ENCODE measurements around the gene DMD. TPM values are rescaled to one million over a fixed set of nuclear protein-coding genes. Genes with fewer than 3 reads are reported as not detected.
A peak's percentile ranks its signal among the peaks of the same experiment; 100 is the strongest.

The DMD gene
- total RNA-seq, 1 donor from 2014 or later: 23.9 TPM

GRCh38 chrX:32010212-32010611 lies 1201.1 kb downstream of the DMD start:
- TF ChIP-seq, protein P1, sequence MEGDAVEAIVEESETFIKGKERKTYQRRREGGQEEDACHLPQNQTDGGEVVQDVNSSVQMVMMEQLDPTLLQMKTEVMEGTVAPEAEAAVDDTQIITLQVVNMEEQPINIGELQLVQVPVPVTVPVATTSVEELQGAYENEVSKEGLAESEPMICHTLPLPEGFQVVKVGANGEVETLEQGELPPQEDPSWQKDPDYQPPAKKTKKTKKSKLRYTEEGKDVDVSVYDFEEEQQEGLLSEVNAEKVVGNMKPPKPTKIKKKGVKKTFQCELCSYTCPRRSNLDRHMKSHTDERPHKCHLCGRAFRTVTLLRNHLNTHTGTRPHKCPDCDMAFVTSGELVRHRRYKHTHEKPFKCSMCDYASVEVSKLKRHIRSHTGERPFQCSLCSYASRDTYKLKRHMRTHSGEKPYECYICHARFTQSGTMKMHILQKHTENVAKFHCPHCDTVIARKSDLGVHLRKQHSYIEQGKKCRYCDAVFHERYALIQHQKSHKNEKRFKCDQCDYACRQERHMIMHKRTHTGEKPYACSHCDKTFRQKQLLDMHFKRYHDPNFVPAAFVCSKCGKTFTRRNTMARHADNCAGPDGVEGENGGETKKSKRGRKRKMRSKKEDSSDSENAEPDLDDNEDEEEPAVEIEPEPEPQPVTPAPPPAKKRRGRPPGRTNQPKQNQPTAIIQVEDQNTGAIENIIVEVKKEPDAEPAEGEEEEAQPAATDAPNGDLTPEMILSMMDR (IDR thresholded peaks at IDR 0.05; ENCODE audit: unreplicated experiment): no peak
- H3K36me3 Mint-ChIP-seq (ENCODE audit: insufficient read depth): no peaks in the 10 kb centered on the region
- H3K27me3 Mint-ChIP-seq: no peaks in the 10 kb centered on the region
- no peak for DNase-seq (ENCODE audit: low spot score, unreplicated experiment)
- H3K4me3 Mint-ChIP-seq (ENCODE audit: low read depth): no peak overlapping the region
- H3K9me3 Mint-ChIP-seq (ENCODE audit: low read depth): peaks cover 13% of the 10 kb centered on the region
- peaks cover 3% of the 10 kb centered on the region for H3K4me1 Mint-ChIP-seq (ENCODE audit: low read depth)
- no peak overlapping the region for H3K27ac Mint-ChIP-seq

- Mint-ChIP-seq H3K9me3 (ENCODE audit: low read depth) (peaks cover 30% of the 10 kb centered on the region), H3K36me3 (ENCODE audit: insufficient read depth) (peaks cover 3% of the 10 kb centered on the region), H3K27me3 (no peaks in the 10 kb centered on the region), H3K4me3 (ENCODE audit: low read depth) (no peak overlapping the region), H3K4me1 (ENCODE audit: low read depth) (peaks cover 14% of the 10 kb centered on the region), H3K27ac (peak overlapping the region; percentile 23)
- TF ChIP-seq, protein P1 (IDR thresholded peaks at IDR 0.05; ENCODE audit: unreplicated experiment): no peak
- DNase-seq (ENCODE audit: low spot score, unreplicated experiment): no peak
Observed at GRCh38 chrX:31993637-31994036, 1217.7 kb downstream of the DMD start.

DNA sequence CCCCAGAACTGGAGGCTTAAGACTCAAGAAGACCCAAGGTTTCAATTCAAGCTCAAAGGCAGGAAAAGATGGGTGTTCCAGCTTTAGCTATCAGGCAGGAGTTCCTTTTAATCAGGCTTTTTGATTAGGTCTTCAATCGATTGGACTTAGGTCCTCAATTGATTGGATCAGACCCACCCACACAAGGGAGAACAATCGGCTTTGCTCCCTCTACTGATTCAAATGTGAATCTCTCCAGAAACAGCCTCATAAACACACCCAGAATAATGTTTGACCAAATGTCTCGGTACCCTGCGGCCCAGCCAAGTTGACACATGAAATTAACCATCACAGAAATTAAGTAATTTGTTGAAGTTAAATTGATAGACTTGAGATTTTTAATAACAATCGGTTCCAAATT lies 1222.4 kb downstream of the DMD start:
- H3K36me3 Mint-ChIP-seq (ENCODE audit: insufficient read depth): peaks cover 6% of the 10 kb centered on the region
- peaks cover 39% of the 10 kb centered on the region for H3K9me3 Mint-ChIP-seq (ENCODE audit: low read depth)
- TF ChIP-seq, protein P1 (IDR thresholded peaks at IDR 0.05; ENCODE audit: unreplicated experiment): no peak
- H3K27ac Mint-ChIP-seq: no peak overlapping the region
- DNase-seq (ENCODE audit: low spot score, unreplicated experiment): no peak
- H3K27me3 Mint-ChIP-seq: no peaks in the 10 kb centered on the region
- peaks cover 10% of the 10 kb centered on the region for H3K4me1 Mint-ChIP-seq (ENCODE audit: low read depth)
- H3K4me3 Mint-ChIP-seq (ENCODE audit: low read depth): no peak overlapping the region

GRCh38 chrX:31981546-31982062 lies 1229.7 kb downstream of the DMD start:
- Mint-ChIP-seq H3K4me1 (ENCODE audit: low read depth) (no peaks in the 10 kb centered on the region), H3K36me3 (ENCODE audit: insufficient read depth) (peaks cover 1% of the 10 kb centered on the region), H3K4me3 (ENCODE audit: low read depth) (no peak overlapping the region), H3K9me3 (ENCODE audit: low read depth) (peaks cover 28% of the 10 kb centered on the region), H3K27me3 (no peaks in the 10 kb centered on the region), H3K27ac (no peak overlapping the region)
- DNase-seq (ENCODE audit: low spot score, unreplicated experiment): no peak
- TF ChIP-seq, protein P1 (IDR thresholded peaks at IDR 0.05; ENCODE audit: unreplicated experiment): no peak

GRCh38 chrX:31969714-31970113 lies 1241.6 kb downstream of the DMD start:
- no peak for DNase-seq (ENCODE audit: low spot score, unreplicated experiment)
- Mint-ChIP-seq H3K27me3 (no peaks in the 10 kb centered on the region), H3K36me3 (ENCODE audit: insufficient read depth) (no peaks in the 10 kb centered on the region), H3K4me3 (ENCODE audit: low read depth) (no peak overlapping the region), H3K9me3 (ENCODE audit: low read depth) (peaks cover 35% of the 10 kb centered on the region), H3K4me1 (ENCODE audit: low read depth) (no peaks in the 10 kb centered on the region), H3K27ac (no peak overlapping the region)
- TF ChIP-seq, protein P1 (IDR thresholded peaks at IDR 0.05; ENCODE audit: unreplicated experiment): no peak
